B cell (primary cell): ENCODE measurements around the gene FBXO27. TPM values are rescaled to one million over a fixed set of nuclear protein-coding genes. Genes with fewer than 3 reads are reported as not detected.
"Not testable (repeated sequence)": the region's sequence is repeated elsewhere in the genome, so short reads cannot be mapped to it uniquely, and the experiment has no call there.

Experiments used
- ATAC-seq: fragments of 200-7000 bp; cut with Tn5 transposase; one replicate; pipeline ENCODE4 v1.10.0; 2021; ENCODE audit warnings: low read depth, mild to moderate bottlenecking, moderate number of reproducible peaks, moderate library complexity
- CTCF ChIA-PET: fragments of 350-600 bp; sonication (Branson Sonifier 250); formaldehyde crosslinking; loops from one replicate; lab custom pipeline; 2021; ENCODE audit warnings: antibody characterized with exemption, inconsistent platforms; lab: Charles Lee
- POLR2A ChIA-PET: fragments of 350-600 bp; sonication (Branson Sonifier 250); formaldehyde crosslinking; loops from one replicate; lab custom pipeline; 2021; ENCODE audit warnings: antibody characterized with exemption; lab: Charles Lee
- DNase-seq: peaks from one replicate; pipeline ENCODE4 v3.0.0; 2013
- H2AFZ ChIP-seq: 2 replicates; pipeline ENCODE4 v1.6.1; 2012; ENCODE audit warnings: mild to moderate bottlenecking, low read depth, low read length; ENCODE audit not compliant: insufficient read depth, poor library complexity, severe bottlenecking
- H3K27ac ChIP-seq, 2 donors: 1 replicate in 1 of 2; 2 replicates in 1 of 2; pipeline ENCODE4 v1.5.1; 2012 to 2013; ENCODE audit warnings: low read length in 2 of 2, mild to moderate bottlenecking in 2 of 2, moderate library complexity in 1 of 2
- H3K27me3 ChIP-seq, 4 experiments: fragments of 200-600 bp in 1 of 4; sonication (generic) in 1 of 4; replicated peaks in 1 of 4; 1 replicate in 2 of 4; 2 replicates in 2 of 4; pipeline versions ENCODE4 v1.6.1 to v1.7.0; 2013 to 2016; ENCODE audit warnings: low read length in 3 of 4, mild to moderate bottlenecking in 2 of 4, mixed read lengths in 1 of 4, moderate library complexity in 1 of 4; ENCODE audit not compliant: insufficient read depth in 4 of 4, control insufficient read depth in 3 of 4; ENCODE audit errors: control extremely low read depth in 1 of 4
- H3K36me3 ChIP-seq, 2 experiments: replicated peaks in 1 of 2; 1 replicate in 1 of 2; 2 replicates in 1 of 2; pipeline versions ENCODE4 v1.6.1 to v1.7.1; 2013; ENCODE audit warnings: low read length in 1 of 2; ENCODE audit not compliant: insufficient read depth in 2 of 2, control insufficient read depth in 1 of 2; ENCODE audit errors: control extremely low read depth in 1 of 2, extremely low read depth in 1 of 2
- H3K4me1 ChIP-seq, 2 donors: fragments of 200-600 bp in 1 of 2; sonication (generic) in 1 of 2; 1 replicate in 1 of 2; 2 replicates in 1 of 2; pipeline versions ENCODE4 v1.5.1 to v1.6.1; 2013 to 2017; ENCODE audit warnings: low read length in 2 of 2; ENCODE audit not compliant: control insufficient read depth in 2 of 2, insufficient read depth in 2 of 2
- H3K4me2 ChIP-seq: replicated peaks from 2 replicates; pipeline ENCODE3; 2012; ENCODE audit warnings: mild to moderate bottlenecking, low read depth, low read length; ENCODE audit not compliant: poor library complexity, severe bottlenecking
- H3K4me3 ChIP-seq, 5 experiments: fragments of 200-600 bp in 1 of 5; sonication (generic) in 1 of 5; 1 replicate in 3 of 5; 2 replicates in 2 of 5; pipeline versions ENCODE4 v1.5.1 to v1.7.0; 2011 to 2016; ENCODE audit warnings: low read length in 4 of 5, mild to moderate bottlenecking in 4 of 5, low read depth in 2 of 5, control low read depth in 1 of 5, moderate library complexity in 1 of 5; ENCODE audit not compliant: insufficient read depth in 1 of 5; ENCODE audit errors: control extremely low read depth in 1 of 5, extremely low read depth in 1 of 5
- H3K79me2 ChIP-seq: fragments of 200-600 bp; sonication (generic); one replicate; pipeline ENCODE4 v1.6.0; 2016; ENCODE audit warnings: low read length; ENCODE audit not compliant: control insufficient read depth, insufficient read depth
- H3K9ac ChIP-seq: fragments of 200-600 bp; sonication (generic); 2 replicates; pipeline ENCODE4 v1.6.1; 2017; ENCODE audit warnings: mild to moderate bottlenecking, low read length, moderate library complexity
- H3K9me3 ChIP-seq, 3 donors: one replicate each; pipeline versions ENCODE4 v1.6.1 to v1.7.1; 2013; ENCODE audit warnings: low read length in 2 of 3; ENCODE audit not compliant: control insufficient read depth in 2 of 3, insufficient read depth in 1 of 3; ENCODE audit errors: control extremely low read depth in 1 of 3
- H4K20me1 ChIP-seq: 2 replicates; pipeline ENCODE4 v1.6.0; 2012; ENCODE audit warnings: mild to moderate bottlenecking, low read length; ENCODE audit not compliant: insufficient read depth, control insufficient read depth, poor library complexity, severe bottlenecking
- H3K27ac Mint-ChIP-seq: one replicate; pipeline ENCODE4 v1.8.0; 2021; ENCODE audit warnings: mixed read lengths
- H3K27me3 Mint-ChIP-seq: one replicate; pipeline ENCODE4 v1.8.0; 2021; ENCODE audit warnings: mixed read lengths
- H3K4me1 Mint-ChIP-seq: one replicate; pipeline ENCODE4 v1.8.0; 2021; ENCODE audit warnings: mixed read lengths
- H3K4me3 Mint-ChIP-seq: one replicate; pipeline ENCODE4 v1.8.0; 2021; ENCODE audit warnings: mixed read lengths
- H3K9me3 Mint-ChIP-seq: one replicate; pipeline ENCODE4 v1.8.0; 2022; ENCODE audit warnings: mixed read lengths; ENCODE audit not compliant: insufficient read depth
- EZH2 ChIP-seq: IDR thresholded peaks from 2 replicates; pipeline ENCODE4 v1.6.1; 2012; ENCODE audit warnings: borderline replicate concordance, low read depth, mild to moderate bottlenecking, moderate library complexity, low read length; ENCODE audit not compliant: insufficient read depth, poor library complexity, severe bottlenecking
- WGBS: methylation state at CpG from one replicate; pipeline ENCODE4 v1.1.5; 2013; ENCODE audit warnings: missing lambda C conversion rate; ENCODE audit not compliant: insufficient coverage; 5-methylcytosine and 5-hydroxymethylcytosine counted together
- intact Hi-C: fragments of 100-400 bp; cut with micrococcal nuclease; formaldehyde crosslinking; loops from one replicate; pipeline ENCODE4 v1.10.0; 2022
- polyA plus RNA-seq: library from polyadenylated mRNA; depleted of rRNA; stranded (reverse); fragments of >200 nt; gene quantifications from 2 replicates; pipeline ENCODE4 v1.2.3, GENCODE V29; 2012
- total RNA-seq, 2 donors: library from RNA; stranded (reverse); fragments of 120-200 nt in 1 of 2; gene quantifications; 1 replicate in 1 of 2; 2 replicates in 1 of 2; pipeline versions ENCODE4 v1.2.3 to v1.2.4, GENCODE V29; 2013 to 2022
- TF ChIP-seq, protein P1 (sequence below): fragments of 200-600 bp; IDR thresholded peaks from one replicate; pipeline ENCODE4 v1.8.0; 2022; ENCODE audit warnings: antibody characterized with exemption, mild to moderate bottlenecking

Gene FBXO27
- total and polyA plus RNA-seq, 2 donors (not counting 1 experiment from before 2014, with no cell fraction given): 0.12 to 0.18 TPM

DNA sequence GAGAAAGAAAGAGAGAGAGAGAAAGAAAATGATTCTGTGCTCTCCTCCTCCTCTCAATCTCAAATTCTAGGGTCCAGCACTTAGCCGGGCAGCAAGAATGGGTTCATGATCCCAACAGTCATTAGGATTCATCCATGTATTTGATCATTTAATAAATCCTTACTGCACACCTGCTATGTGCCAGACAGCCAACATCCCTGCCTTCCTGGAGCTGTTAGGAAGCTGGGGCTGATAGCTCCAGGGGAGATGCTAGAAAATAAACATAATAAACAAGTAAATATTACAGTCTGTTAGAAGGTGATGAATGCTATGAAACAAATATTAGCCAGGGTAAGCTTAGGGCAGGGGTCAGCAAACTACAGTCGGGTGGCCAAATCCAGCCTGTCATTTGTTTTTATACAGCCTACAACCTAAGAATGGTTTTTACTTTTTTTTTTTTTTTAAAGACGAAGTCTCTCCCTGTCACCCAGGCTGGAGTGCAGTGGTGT is 41.9 kb upstream of the FBXO27 start:
- CTCF ChIA-PET: no interaction called here
- intact Hi-C loops: no loop called here
- H3K36me3 ChIP-seq: no peaks in the 10 kb centered on the region
- 100% methylated on average over 1 of the region's 3 CpGs for WGBS
- POLR2A ChIA-PET: no interaction called here
- no peak overlapping the region for H3K4me3 ChIP-seq
- H4K20me1 ChIP-seq: no peaks in the 10 kb centered on the region
- no peak overlapping the region for H3K4me2 ChIP-seq
- H3K9me3 ChIP-seq: no peaks in the 10 kb centered on the region
- ATAC-seq: no peak
- Mint-ChIP-seq H3K4me3 (no peak overlapping the region), H3K4me1 (peaks cover 4% of the 10 kb centered on the region), H3K27ac (no peak overlapping the region), H3K9me3 (no peaks in the 10 kb centered on the region), H3K27me3 (peaks cover 24% of the 10 kb centered on the region)
- no peaks in the 10 kb centered on the region for H3K4me1 ChIP-seq
- no peak overlapping the region for H3K9ac ChIP-seq
- no peak overlapping the region for H3K27ac ChIP-seq
- no peaks in the 10 kb centered on the region for H3K79me2 ChIP-seq
- DNase-seq: no peak
- H2AFZ ChIP-seq: no peak overlapping the region
- H3K27me3 ChIP-seq: peaks cover 0 to 7% (median 2%) of the 10 kb centered on the region in 4 experiments
- TF ChIP-seq, protein P1, sequence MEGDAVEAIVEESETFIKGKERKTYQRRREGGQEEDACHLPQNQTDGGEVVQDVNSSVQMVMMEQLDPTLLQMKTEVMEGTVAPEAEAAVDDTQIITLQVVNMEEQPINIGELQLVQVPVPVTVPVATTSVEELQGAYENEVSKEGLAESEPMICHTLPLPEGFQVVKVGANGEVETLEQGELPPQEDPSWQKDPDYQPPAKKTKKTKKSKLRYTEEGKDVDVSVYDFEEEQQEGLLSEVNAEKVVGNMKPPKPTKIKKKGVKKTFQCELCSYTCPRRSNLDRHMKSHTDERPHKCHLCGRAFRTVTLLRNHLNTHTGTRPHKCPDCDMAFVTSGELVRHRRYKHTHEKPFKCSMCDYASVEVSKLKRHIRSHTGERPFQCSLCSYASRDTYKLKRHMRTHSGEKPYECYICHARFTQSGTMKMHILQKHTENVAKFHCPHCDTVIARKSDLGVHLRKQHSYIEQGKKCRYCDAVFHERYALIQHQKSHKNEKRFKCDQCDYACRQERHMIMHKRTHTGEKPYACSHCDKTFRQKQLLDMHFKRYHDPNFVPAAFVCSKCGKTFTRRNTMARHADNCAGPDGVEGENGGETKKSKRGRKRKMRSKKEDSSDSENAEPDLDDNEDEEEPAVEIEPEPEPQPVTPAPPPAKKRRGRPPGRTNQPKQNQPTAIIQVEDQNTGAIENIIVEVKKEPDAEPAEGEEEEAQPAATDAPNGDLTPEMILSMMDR: no peak
- TF ChIP-seq EZH2: no peak

DNA sequence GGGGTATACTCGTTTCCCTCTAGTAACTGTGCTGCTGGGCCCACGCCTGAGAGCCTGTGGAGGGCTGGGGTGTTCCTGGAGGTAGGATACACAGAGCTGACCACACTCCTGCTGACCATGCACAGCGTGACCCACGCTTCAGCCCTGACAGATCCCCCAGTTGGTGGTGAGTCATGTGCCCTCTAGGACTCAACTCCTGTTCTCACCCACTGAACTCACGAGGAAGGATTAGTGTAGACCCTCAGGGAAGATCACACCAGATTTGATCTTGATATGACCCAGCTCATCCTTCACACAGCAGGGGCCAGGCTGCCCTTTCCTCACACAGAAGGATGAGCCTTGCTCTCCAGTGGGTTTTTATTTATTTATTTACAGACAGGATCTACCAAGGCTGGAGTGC is 38.5 kb upstream of the FBXO27 start:
- 92% methylated on average over 3 of the region's 5 CpGs for WGBS
- H3K27me3 Mint-ChIP-seq: peaks cover 19% of the 10 kb centered on the region
- H3K4me1 ChIP-seq: no peaks in the 10 kb centered on the region
- no peak overlapping the region for H3K4me3 Mint-ChIP-seq
- TF ChIP-seq EZH2: no peak
- TF ChIP-seq, protein P1: no peak
- no peak for ATAC-seq
- H3K4me2 ChIP-seq: no peak overlapping the region
- intact Hi-C loops: no loop called here
- H4K20me1 ChIP-seq: no peaks in the 10 kb centered on the region
- peaks cover 4% of the 10 kb centered on the region for H3K4me1 Mint-ChIP-seq
- no peak overlapping the region for H3K27ac ChIP-seq
- no peaks in the 10 kb centered on the region for H3K36me3 ChIP-seq
- no peak overlapping the region for H3K9ac ChIP-seq
- POLR2A ChIA-PET: no interaction called here
- H3K9me3 ChIP-seq: no peaks in the 10 kb centered on the region
- H3K4me3 ChIP-seq: no peak overlapping the region
- DNase-seq: no peak
- H3K27me3 ChIP-seq: no peaks in the 10 kb centered on the region
- no peak overlapping the region for H2AFZ ChIP-seq
- CTCF ChIA-PET: no interaction called here
- no peaks in the 10 kb centered on the region for H3K9me3 Mint-ChIP-seq
- H3K27ac Mint-ChIP-seq: no peak overlapping the region
- H3K79me2 ChIP-seq: no peaks in the 10 kb centered on the region

DNA sequence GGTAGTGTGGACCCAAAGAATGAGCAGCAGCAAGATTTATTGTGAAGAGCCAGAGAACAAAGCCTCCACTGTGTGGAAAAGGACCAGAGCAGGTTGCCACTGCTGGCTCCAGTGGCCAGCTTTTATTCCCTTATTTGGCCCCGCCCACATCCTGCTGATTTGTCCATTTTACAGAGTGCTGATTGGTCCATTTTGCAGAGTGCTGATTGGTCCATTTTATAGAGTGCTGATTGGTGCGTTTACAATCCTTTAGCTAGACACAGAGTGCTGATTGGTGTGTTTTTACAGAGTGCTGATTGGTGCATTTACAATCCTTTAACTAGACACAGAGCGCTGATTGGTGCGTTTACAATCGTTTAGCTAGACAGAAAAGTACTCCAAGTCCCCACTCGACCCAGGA is 35.9 kb upstream of the FBXO27 start:
- H2AFZ ChIP-seq, ATAC-seq, H3K27ac ChIP-seq, H3K27ac Mint-ChIP-seq, H3K4me1 ChIP-seq, intact Hi-C loops, H3K4me2 ChIP-seq, H3K79me2 ChIP-seq, H3K36me3 ChIP-seq, H4K20me1 ChIP-seq, H3K9me3 Mint-ChIP-seq, H3K9me3 ChIP-seq, H3K4me3 ChIP-seq, POLR2A ChIA-PET, DNase-seq, H3K4me3 Mint-ChIP-seq, H3K27me3 ChIP-seq, H3K9ac ChIP-seq, CTCF ChIA-PET, H3K4me1 Mint-ChIP-seq: not testable (repeated sequence)
- no CpG with 5 or more reads among the region's 6 CpGs for WGBS
- peaks cover 15% of the 10 kb centered on the region for H3K27me3 Mint-ChIP-seq
